Thoracic aorta (tissue), 2 donors: Measurements from ENCODE around the gene TBC1D13. TPM values are rescaled to one million over a fixed set of nuclear protein-coding genes. Genes with fewer than 3 reads are reported as not detected.

Source experiments
- ATAC-seq: fragments of 150-250 bp; one replicate; pipeline ENCODE4 v1.8.0; 2017; ENCODE audit warnings: low read depth; ENCODE audit not compliant: insufficient number of reproducible peaks, low FRiP score
- DNase-seq: peaks from one replicate; pipeline ENCODE4 v3.0.0-alpha.2; 2020; ENCODE audit warnings: low spot score
- H3K27ac ChIP-seq, 2 donors: fragments of 200-600 bp; sonication (generic); 1 replicate in 1 of 2; 2 replicates in 1 of 2; pipeline ENCODE4 v1.5.1; 2016; ENCODE audit warnings: mild to moderate bottlenecking in 2 of 2, moderate library complexity in 2 of 2
- H3K27me3 ChIP-seq: fragments of 200-600 bp; sonication (generic); replicated peaks from 2 replicates; pipeline ENCODE4 v1.6.0; 2016; ENCODE audit warnings: mild to moderate bottlenecking; ENCODE audit not compliant: insufficient read depth
- H3K36me3 ChIP-seq: fragments of 200-600 bp; sonication (generic); one replicate; pipeline ENCODE4 v1.5.1; 2016
- H3K4me1 ChIP-seq, 2 donors: fragments of 200-600 bp; sonication (generic); 1 replicate in 1 of 2; 2 replicates in 1 of 2; pipeline versions ENCODE4 v1.5.1 to v1.6.0; 2016; ENCODE audit warnings: low read depth in 2 of 2, mild to moderate bottlenecking in 1 of 2; ENCODE audit not compliant: control insufficient read depth in 1 of 2
- H3K4me3 ChIP-seq: fragments of 200-600 bp; sonication (generic); 2 replicates; pipeline ENCODE4 v1.5.1; 2016; ENCODE audit warnings: mild to moderate bottlenecking
- H3K9me3 ChIP-seq: fragments of 200-600 bp; sonication (generic); 2 replicates; pipeline ENCODE4 v1.5.1; 2016
- total RNA-seq, 2 donors: library from RNA; depleted of rRNA; stranded (reverse); fragments of >200 nt; gene quantifications; one replicate each; pipeline versions ENCODE4 v1.1.0 to v1.2.3, GENCODE V29; 2016
- TF ChIP-seq, protein P1 (sequence below): fragments of 200-600 bp; sonication (generic); IDR thresholded peaks from one replicate; pipeline ENCODE4 v1.5.1; 2019; ENCODE audit warnings: antibody characterized with exemption

Gene TBC1D13
- total RNA-seq, 2 donors from 2014 or later = 15.6 to 25.7 TPM

GRCh38 chr9:128828267-128828666 is 41.2 kb downstream of the TBC1D13 start:
- no peak for ATAC-seq
- Histone ChIP-seq H3K36me3 (peaks cover 21% of the 10 kb centered on the region), H3K27me3 (no peaks in the 10 kb centered on the region), H3K27ac (no peak overlapping the region), H3K9me3 (no peaks in the 10 kb centered on the region), H3K4me3 (no peak overlapping the region), H3K4me1 (peaks cover 8 to 19% of the 10 kb centered on the region in 2 donors)
- no peak for DNase-seq
- TF ChIP-seq, protein P1, sequence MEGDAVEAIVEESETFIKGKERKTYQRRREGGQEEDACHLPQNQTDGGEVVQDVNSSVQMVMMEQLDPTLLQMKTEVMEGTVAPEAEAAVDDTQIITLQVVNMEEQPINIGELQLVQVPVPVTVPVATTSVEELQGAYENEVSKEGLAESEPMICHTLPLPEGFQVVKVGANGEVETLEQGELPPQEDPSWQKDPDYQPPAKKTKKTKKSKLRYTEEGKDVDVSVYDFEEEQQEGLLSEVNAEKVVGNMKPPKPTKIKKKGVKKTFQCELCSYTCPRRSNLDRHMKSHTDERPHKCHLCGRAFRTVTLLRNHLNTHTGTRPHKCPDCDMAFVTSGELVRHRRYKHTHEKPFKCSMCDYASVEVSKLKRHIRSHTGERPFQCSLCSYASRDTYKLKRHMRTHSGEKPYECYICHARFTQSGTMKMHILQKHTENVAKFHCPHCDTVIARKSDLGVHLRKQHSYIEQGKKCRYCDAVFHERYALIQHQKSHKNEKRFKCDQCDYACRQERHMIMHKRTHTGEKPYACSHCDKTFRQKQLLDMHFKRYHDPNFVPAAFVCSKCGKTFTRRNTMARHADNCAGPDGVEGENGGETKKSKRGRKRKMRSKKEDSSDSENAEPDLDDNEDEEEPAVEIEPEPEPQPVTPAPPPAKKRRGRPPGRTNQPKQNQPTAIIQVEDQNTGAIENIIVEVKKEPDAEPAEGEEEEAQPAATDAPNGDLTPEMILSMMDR = no peak

GRCh38 chr9:128828719-128829452 is 41.8 kb downstream of the TBC1D13 start:
- H3K4me1 ChIP-seq = peaks cover 8 to 19% of the 10 kb centered on the region in 2 donors
- ATAC-seq (no peak), DNase-seq (no peak)
- H3K27me3 ChIP-seq = no peaks in the 10 kb centered on the region
- H3K9me3 ChIP-seq = no peaks in the 10 kb centered on the region
- H3K36me3 ChIP-seq = peaks cover 16% of the 10 kb centered on the region
- peak overlapping the region; percentile 72 to 82 for H3K27ac ChIP-seq
- peak overlapping the region; percentile 84 for H3K4me3 ChIP-seq
- TF ChIP-seq, protein P1 = no peak

- ATAC-seq (peak; percentile 92), DNase-seq (peak; percentile 81)
- H3K36me3 ChIP-seq = peaks cover 13% of the 10 kb centered on the region
- H3K27me3 ChIP-seq = no peaks in the 10 kb centered on the region
- H3K4me3 ChIP-seq = peak within 1 kb of the TSS; percentile 84
- TF ChIP-seq, protein P1 = no peak
- peaks cover 8 to 19% of the 10 kb centered on the region in 2 donors for H3K4me1 ChIP-seq
- peak within 1 kb of the TSS; percentile 72 to 82 for H3K27ac ChIP-seq
- H3K9me3 ChIP-seq = no peaks in the 10 kb centered on the region
Measured at GRCh38 chr9:128829477-128830251, 42.6 kb downstream of the TBC1D13 start, which contains the start of gene SPOUT1. Gene SPOUT1, minus strand, starts transcription at chr9:128829794. Its CDS starts 14 bp downstream, at chr9:128829780.

- Histone ChIP-seq H3K27ac (no peak overlapping the region), H3K36me3 (peaks cover 8% of the 10 kb centered on the region), H3K27me3 (no peaks in the 10 kb centered on the region), H3K9me3 (no peaks in the 10 kb centered on the region), H3K4me1 (peaks cover 6 to 11% of the 10 kb centered on the region in 2 donors), H3K4me3 (no peak overlapping the region)
- TF ChIP-seq, protein P1 = no peak
- DNase-seq = no peak
- ATAC-seq = no peak
Measured at GRCh38 chr9:128833696-128834095, 46.6 kb downstream of the TBC1D13 start.
